Spleen (tissue), 7 donors: Measurements from ENCODE around the gene TNFAIP2.

Experiments used
- POLR2A ChIP-seq, 3 donors: fragments of 450-650 bp; IDR thresholded peaks; one replicate each; pipeline ENCODE4 v1.5.1; 2017; ENCODE audit warnings: antibody characterized with exemption in 3 of 3, mild to moderate bottlenecking in 1 of 3
- POLR2AphosphoS5 ChIP-seq, 3 donors: sonication (generic); formaldehyde crosslinking; IDR thresholded peaks; one replicate each; pipeline ENCODE4 v1.5.1; 2017; ENCODE audit warnings: antibody characterized with exemption in 3 of 3
- TF ChIP-seq, protein P1 (sequence below), 11 experiments: fragments of 200-600 bp in 7 of 11; fragments of 450-650 bp in 4 of 11; sonication (generic) in 4 of 11; IDR thresholded peaks in 8 of 11; conservative IDR thresholded peaks in 3 of 11; 1 replicate in 7 of 11; 2 replicates in 4 of 11; pipeline versions ENCODE4 v1.4.0 to v1.8.0; 2016 to 2021; ENCODE audit warnings: antibody characterized with exemption in 11 of 11, inconsistent platforms in 4 of 11, mild to moderate bottlenecking in 1 of 11
- donor health status: DM: no; HTN: no; CAD: no; lungs with moderate emphysema.
- donor health status: DM: no; HTN: no; CAD: no.
- donor health status: DM: no; HTN: no; CAD: no.

DNA sequence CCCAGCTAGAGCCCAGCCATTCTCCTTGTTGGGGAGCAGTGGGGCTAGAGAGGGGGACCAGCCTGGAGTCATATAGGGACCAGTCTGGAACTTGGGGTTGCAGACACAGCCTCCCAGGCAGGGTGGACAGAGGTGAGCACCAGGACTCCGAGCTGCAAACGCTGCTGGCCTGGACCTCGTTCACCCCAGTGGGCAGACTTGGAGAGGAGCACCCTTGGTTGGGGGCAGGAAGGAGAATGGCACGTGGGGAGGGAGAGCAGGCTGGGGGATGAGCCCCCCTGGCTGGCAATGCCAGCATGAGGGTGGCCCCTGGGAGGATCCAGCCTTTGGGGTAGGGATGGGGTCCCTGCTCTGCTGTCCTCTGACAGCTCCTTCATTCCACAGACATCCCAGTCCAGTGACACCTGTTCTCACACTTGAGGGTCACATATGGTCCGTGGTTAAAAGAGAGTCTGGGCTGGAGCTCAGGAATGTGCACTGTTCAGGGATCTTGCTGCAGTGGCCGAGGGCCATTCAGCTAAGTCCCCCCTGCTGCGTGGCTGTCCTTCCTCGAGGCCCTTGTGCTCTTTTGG is 36.4 kb upstream of the TNFAIP2 start:
- TF ChIP-seq, protein P1, sequence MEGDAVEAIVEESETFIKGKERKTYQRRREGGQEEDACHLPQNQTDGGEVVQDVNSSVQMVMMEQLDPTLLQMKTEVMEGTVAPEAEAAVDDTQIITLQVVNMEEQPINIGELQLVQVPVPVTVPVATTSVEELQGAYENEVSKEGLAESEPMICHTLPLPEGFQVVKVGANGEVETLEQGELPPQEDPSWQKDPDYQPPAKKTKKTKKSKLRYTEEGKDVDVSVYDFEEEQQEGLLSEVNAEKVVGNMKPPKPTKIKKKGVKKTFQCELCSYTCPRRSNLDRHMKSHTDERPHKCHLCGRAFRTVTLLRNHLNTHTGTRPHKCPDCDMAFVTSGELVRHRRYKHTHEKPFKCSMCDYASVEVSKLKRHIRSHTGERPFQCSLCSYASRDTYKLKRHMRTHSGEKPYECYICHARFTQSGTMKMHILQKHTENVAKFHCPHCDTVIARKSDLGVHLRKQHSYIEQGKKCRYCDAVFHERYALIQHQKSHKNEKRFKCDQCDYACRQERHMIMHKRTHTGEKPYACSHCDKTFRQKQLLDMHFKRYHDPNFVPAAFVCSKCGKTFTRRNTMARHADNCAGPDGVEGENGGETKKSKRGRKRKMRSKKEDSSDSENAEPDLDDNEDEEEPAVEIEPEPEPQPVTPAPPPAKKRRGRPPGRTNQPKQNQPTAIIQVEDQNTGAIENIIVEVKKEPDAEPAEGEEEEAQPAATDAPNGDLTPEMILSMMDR (IDR thresholded peaks at IDR 0.05 in 8 of 11, conservative IDR thresholded peaks at IDR 0.05 in 3 of 11) = no peak
- TF ChIP-seq POLR2A (IDR thresholded peaks at IDR 0.05) (no peak), POLR2AphosphoS5 (IDR thresholded peaks at IDR 0.05) (no peak)
